Measurements from ENCODE around the gene UBTD1. TPM values are rescaled to one million over a fixed set of nuclear protein-coding genes. Genes with fewer than 3 reads are reported as not detected.

Gene UBTD1
- total RNA-seq, 1 experiment from 2014 or later: 19.0 TPM

GRCh38 chr10:97520978-97521761 is 22.4 kb downstream of the UBTD1 start:
- H3K27me3 ChIP-seq (ENCODE audit: insufficient read depth, low read length): no peaks in the 10 kb centered on the region
- no peak overlapping the region for H3K56ac ChIP-seq (ENCODE audit: insufficient read length, low read depth, low read length)
- H3K27me3 Mint-ChIP-seq (ENCODE audit: low read depth): no peaks in the 10 kb centered on the region
- no peak overlapping the region for H4K91ac ChIP-seq (ENCODE audit: insufficient read length, low read depth, low read length)
- H3K18ac ChIP-seq (ENCODE audit: insufficient read length, low read depth, low read length): no peak overlapping the region
- no peak overlapping the region for H2BK120ac ChIP-seq (ENCODE audit: low read depth, low read length, poor library complexity, severe bottlenecking)
- H3K9ac ChIP-seq (ENCODE audit: extremely low read depth, insufficient read length, low read length): no peak overlapping the region
- WGBS (ENCODE audit: extremely low coverage, insufficient read length, low lambda C conversion rate): no CpG with 5 or more reads among the region's 11 CpGs
- no peaks in the 10 kb centered on the region; a peak in 2 of 7 replicates for H3K36me3 Mint-ChIP-seq (ENCODE audit: insufficient read depth in 1 of 3, low read depth in 3 of 3)
- H3K9me3 Mint-ChIP-seq: no peaks in the 10 kb centered on the region; a peak in 2 of 5 replicates
- H3K4me2 ChIP-seq (ENCODE audit: insufficient read depth, insufficient read length, low read length): no peak overlapping the region
- H3K79me2 ChIP-seq (ENCODE audit: insufficient read depth, low read length): no peaks in the 10 kb centered on the region
- H3K23ac ChIP-seq (ENCODE audit: insufficient read length, low read depth, low read length): no peak overlapping the region
- H2BK5ac ChIP-seq (ENCODE audit: insufficient read length, low read length): no peak overlapping the region
- no peaks in the 10 kb centered on the region for H3K79me1 ChIP-seq (ENCODE audit: insufficient read depth, low read depth, low read length, poor library complexity, severe bottlenecking)
- no peak overlapping the region for H2BK12ac ChIP-seq (ENCODE audit: insufficient read length, low read depth, low read length)
- peaks cover 35 to 41% of the 10 kb centered on the region in 2 experiments for H3K4me1 Mint-ChIP-seq
- no peak overlapping the region; a peak in 1 of 5 replicates for H3K4me3 Mint-ChIP-seq
- H3K9me3 ChIP-seq (ENCODE audit: control insufficient read depth, low read depth, low read length): no peaks in the 10 kb centered on the region
- peak; percentile 59 for DNase-seq
- H2AK5ac ChIP-seq (ENCODE audit: insufficient read length, low read length): no peak overlapping the region
- peaks cover 8% of the 10 kb centered on the region; the same call in 1 of the 2 replicates for H3K4me1 ChIP-seq (ENCODE audit: insufficient read depth, low read length)
- no peak overlapping the region for H4K8ac ChIP-seq (replicated peaks; ENCODE audit: insufficient read length, low read depth, low read length)
- H2BK20ac ChIP-seq (ENCODE audit: low read depth, low read length, poor library complexity, severe bottlenecking): no peak overlapping the region
- H3T11ph ChIP-seq (ENCODE audit: low read length): no peak overlapping the region
- TF ChIP-seq CTCF (conservative IDR thresholded peaks at IDR 0.05): no peak
- H3K23me2 ChIP-seq (ENCODE audit: insufficient read length, low read depth, low read length, poor library complexity, severe bottlenecking): no peaks in the 10 kb centered on the region
- H3K14ac ChIP-seq (ENCODE audit: insufficient read depth, low read length): peak overlapping the region; percentile 1; the same call in 1 of the 2 replicates
- no peak overlapping the region for H2AFZ ChIP-seq (ENCODE audit: low read length)
- H3K27ac Mint-ChIP-seq: peak overlapping the region in 2 of 3 experiments; percentile 85 to 92; a peak in 4 of 7 replicates
- H4K20me1 ChIP-seq (ENCODE audit: control insufficient read depth, insufficient read depth, insufficient read length): no peaks in the 10 kb centered on the region
- no peak overlapping the region for H4K5ac ChIP-seq (ENCODE audit: insufficient read length, low read depth, low read length)
- H3K27ac ChIP-seq (ENCODE audit: insufficient read length, low read depth, low read length): no peak overlapping the region
- no peak overlapping the region; the same call in 1 of the 2 replicates for H3K4ac ChIP-seq (ENCODE audit: low read depth, low read length)
- 0 out of 2 replicates have a peak overlapping the region, but pooled peaks have one; percentile 7 for H2BK15ac ChIP-seq (ENCODE audit: low read depth, low read length)
